ENCODE results near the gene LDB2. TPM values are rescaled to one million over a fixed set of nuclear protein-coding genes. Genes with fewer than 3 reads are reported as not detected.

LDB2 gene
- total RNA-seq, 1 donor from 2014 or later = not detected

- intact Hi-C loops (cut with micrococcal nuclease) = no loop called here
Observed at GRCh38 chr4:16607241-16608066, 291.0 kb downstream of the LDB2 start.

DNA sequence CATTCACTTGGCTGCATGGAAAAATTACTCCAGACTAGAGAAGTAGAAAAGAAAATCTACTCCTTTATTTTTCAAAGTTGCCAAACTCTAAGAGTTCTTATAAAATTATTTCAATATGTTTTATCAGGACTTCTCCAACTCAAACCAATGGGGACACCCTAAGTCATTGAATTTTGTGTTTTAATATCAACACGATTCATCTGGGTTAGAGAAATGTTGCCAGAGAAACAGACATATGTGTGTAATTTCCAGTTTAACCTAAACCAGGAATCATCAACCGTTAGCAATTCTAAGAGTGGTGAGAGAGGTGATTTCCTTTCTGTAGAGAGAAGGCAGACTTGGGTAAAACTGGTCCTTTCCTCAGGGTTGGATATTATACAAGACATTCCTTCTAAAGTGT lies 291.8 kb downstream of the LDB2 start:
- intact Hi-C loops (cut with micrococcal nuclease) = no loop called here

DNA sequence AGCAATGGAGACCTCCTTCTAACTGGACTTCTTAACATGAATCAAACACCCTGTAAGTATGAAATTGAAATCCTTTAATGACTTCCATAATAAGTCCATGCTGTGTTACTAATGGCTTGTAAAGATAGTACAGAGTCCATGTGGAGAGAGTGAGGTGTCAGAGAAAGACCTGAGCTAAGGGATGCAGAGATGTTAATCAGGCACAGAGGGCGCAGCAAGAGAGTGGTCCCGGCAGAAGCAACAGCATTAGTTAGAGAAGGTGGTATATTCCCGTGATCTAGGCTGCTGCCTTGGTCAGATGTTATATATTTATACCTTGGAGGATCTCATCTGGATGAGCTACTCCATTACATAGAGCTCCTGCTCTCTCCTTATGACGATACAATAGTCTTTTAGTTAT lies 295.3 kb downstream of the LDB2 start:
- intact Hi-C loops (cut with micrococcal nuclease) = no loop called here

DNA sequence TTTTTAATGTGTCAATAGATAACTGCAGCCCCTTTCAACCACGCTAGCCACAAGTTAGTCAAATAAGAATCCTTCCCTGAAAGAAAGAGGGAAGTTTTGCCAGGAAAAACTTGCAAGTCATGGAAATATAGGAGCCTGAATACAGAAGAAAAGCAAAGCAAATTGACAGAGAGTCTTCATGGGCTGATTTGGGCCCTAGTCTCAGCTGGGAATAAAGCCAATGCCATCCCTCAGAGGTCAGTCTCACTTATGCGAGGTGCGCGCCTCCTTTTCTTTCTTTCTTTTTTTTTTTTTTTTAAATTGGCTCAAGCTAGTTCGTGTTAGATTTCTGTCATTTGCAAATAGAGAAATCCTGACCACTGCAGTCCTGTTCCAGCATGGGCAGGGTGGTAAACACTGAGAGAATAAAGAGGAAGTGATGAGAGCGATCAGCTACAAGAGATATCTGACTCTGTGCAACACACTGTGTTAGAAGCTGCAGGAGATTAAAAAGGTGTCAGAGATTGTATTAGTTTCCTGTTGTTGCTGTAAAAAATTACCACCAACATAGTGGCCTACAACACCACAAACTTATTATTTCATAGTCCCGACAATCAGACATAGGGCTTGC lies 299.7 kb downstream of the LDB2 start:
- intact Hi-C loops (cut with micrococcal nuclease) = no loop called here

GRCh38 chr4:16597845-16598596 lies 300.4 kb downstream of the LDB2 start:
- intact Hi-C loops (cut with micrococcal nuclease) = no loop called here

DNA sequence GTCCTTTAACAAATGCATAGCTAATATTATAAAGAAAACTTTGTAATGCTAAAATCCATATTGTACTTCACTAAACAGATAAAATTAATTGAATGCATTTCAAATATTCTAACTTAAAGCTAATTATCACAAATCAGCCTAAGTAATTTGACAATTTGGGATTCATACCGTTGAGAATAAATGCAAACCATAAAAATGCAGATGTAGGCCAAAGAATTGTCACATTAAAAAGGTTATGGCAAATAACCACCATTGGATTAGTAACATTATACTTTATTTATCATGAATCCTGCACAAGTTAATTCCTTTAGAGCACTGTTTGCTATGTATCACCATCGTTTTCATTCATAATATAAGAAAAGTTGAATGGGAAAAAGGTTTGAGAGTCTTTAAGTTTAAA lies 301.0 kb downstream of the LDB2 start:
- intact Hi-C loops (cut with micrococcal nuclease) = no loop called here

DNA sequence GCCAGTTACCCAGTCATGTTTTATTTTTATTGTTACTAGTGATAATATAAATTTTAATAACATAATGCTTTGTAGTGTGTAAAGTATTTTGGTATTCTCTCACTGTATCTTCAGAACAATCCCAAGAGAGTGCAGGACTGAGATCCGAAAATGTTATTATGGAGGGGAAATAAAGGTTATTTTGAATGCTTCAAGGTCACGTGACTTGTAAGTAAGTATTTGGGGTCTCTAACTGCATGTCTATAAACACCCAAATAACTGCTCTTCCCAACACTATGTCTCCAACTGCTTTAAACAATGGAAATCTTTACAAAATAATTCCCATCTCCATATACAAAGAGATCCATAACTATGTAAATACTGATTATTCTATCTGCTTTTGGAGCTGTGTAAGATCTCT lies 302.2 kb downstream of the LDB2 start:
- intact Hi-C loops (cut with micrococcal nuclease) = no loop called here

DNA sequence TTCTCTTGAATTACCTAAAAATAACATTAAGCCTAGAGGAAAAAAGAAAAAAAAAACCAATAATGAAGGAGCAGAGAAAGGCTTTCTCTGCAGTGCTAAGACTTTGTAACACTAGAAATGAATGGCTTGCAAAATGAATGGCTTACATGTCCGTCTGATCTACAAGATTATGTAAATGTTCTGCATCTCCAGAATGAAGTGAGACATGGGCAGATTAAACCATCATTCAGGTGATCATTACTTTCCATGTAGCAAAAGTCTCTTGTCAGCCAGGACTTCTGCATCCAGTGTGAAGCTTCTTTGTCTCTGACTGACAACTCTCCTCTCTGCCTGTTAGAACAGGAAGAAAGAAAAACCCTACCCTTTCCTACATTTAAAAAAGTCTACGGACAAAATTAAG lies 304.3 kb downstream of the LDB2 start:
- intact Hi-C loops (cut with micrococcal nuclease) = no loop called here

DNA sequence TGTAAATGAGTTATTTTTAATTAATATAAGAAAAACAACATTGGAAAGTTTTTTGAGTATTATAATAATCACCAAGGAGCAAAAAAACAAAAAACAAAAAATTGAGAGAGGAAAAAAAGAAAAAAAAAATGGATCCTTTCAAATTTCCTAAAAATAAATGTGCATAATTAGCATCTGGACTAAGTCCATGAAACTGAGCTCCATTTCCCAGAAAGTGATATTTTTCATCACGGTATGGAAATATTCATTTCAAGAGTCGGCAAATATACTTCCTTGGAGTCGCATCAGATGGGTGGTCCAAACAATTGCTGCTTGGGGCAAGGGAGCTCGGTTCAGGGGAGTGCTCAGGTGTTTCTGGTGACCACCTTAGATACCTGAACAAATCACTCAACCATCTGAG lies 305.1 kb downstream of the LDB2 start:
- intact Hi-C loops (cut with micrococcal nuclease) = no loop called here

- intact Hi-C loops (cut with micrococcal nuclease) = no loop called here
Observed at GRCh38 chr4:16591272-16591826, 307.1 kb downstream of the LDB2 start.

DNA sequence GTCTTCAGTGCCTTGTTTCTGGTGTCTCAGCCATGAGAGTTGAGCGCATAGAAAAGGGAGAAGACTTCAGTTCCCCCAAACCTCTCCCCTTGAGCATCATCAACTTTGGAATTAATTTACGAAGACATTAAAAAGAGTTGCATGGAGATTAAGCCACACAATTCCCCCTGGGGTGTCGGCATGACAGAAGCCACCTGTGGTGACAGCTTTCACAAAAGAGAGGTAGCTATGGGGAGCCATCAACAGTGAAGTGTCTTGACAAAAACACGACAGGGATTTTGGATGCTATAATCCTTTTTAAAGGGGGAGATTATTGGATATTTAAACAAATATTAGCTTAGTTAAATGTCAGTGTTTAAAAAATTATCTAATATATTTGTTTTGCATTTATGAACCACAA lies 307.6 kb downstream of the LDB2 start:
- intact Hi-C loops (cut with micrococcal nuclease) = no loop called here

DNA sequence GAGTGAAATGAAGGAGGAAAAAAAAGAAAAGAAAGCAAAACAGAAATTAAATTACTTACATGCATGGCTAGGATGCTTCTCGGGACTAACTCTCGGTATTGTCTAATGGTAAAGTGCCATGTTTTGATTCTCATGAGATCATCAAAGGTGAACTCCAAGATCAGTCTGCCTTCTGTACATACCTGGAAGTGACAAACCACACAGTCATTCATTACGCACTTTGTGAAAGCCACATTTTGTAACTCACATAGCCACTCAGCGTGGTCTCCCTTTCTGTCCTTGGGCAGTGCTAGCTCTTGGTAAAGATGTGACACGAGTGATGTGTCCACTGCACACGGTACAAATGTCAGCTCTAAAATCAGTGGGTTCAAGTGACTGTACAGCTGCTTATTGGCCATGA lies 309.8 kb downstream of the LDB2 start:
- intact Hi-C loops (cut with micrococcal nuclease) = no loop called here

DNA sequence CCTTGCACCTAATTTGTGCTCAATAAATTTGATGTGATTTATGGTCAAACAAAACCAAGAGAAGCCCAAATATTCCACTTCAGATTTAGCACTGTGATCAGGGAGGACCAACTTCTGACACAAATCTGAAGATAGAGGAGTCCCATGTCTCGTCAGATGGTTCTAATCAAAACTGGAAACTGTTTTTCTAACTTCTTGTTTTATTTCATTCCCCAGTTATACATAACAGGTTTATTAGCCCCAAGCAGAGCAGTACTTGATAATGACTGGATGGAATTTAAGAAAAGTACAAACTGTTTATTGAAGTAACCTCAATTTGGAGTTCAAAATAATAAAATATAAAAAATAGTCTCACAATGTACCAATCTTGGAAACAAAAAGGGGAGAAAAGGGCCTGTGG lies 310.3 kb downstream of the LDB2 start:
- intact Hi-C loops (cut with micrococcal nuclease) = no loop called here

DNA sequence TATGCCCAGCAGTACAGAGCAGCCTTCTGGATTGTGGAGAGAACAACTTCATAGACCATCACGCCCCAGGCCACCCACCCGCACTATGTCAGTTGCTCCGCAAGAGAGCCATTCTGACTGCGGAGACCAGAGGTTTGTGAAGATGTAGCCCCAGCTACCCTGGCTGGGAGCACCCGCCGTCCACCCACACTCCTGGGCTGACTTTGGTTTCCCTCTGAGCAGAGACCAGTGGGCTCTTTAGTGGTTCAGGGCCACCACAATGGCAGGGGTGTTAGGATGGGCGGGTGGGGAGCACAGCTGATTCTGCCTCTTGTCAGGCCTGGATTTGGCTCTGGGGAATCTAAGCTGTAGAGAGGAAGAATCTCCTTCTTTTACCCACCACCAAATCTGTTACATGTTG lies 313.4 kb downstream of the LDB2 start:
- intact Hi-C loops (cut with micrococcal nuclease) = no loop called here

DNA sequence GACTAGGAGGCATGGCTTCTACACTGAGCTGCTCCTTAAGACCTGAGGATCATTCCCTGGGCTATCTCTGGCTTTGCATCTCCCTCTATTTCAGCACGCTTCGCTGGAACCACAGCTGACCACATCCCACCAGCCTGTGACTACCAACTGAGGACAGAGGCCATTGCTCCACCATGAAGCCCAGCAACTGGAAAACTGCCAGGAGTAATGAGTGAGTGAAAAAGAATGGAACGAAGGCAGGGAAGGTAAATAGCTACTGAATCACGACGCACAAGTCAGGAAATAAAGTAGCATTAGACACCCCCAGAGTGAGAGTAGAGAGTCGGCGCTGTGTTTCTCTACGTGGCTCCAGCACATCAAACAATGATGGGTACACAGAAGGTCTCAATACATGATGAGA lies 314.7 kb downstream of the LDB2 start:
- intact Hi-C loops (cut with micrococcal nuclease) = no loop called here

DNA sequence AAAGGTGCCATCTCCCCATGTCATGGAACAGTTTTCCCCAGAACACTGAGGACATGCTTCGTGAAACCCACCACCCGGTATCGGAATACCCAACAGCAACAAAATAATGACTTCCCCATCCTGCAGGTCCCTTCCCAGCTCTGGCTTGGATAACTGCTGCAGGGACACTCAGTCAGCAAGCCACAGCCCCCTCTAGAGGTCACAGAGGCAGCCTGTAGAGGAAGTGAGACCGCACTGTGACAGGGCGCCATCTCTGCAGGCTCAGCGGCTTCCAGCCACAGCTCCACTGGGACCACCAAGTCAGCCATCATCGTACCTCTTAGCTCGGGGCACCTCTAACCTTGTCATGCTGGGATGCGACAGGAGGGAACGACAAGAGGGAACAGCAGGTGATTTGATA lies 315.9 kb downstream of the LDB2 start:
- intact Hi-C loops (cut with micrococcal nuclease) = no loop called here

- intact Hi-C loops (cut with micrococcal nuclease) = no loop called here
Observed at GRCh38 chr4:16582036-16582435, 316.4 kb downstream of the LDB2 start.

- intact Hi-C loops (cut with micrococcal nuclease) = no loop called here
Observed at GRCh38 chr4:16581117-16581516, 317.3 kb downstream of the LDB2 start.

GRCh38 chr4:16580514-16580913 lies 317.9 kb downstream of the LDB2 start:
- intact Hi-C loops (cut with micrococcal nuclease) = no loop called here

GRCh38 chr4:16579866-16580265 lies 318.6 kb downstream of the LDB2 start:
- intact Hi-C loops (cut with micrococcal nuclease) = no loop called here

DNA sequence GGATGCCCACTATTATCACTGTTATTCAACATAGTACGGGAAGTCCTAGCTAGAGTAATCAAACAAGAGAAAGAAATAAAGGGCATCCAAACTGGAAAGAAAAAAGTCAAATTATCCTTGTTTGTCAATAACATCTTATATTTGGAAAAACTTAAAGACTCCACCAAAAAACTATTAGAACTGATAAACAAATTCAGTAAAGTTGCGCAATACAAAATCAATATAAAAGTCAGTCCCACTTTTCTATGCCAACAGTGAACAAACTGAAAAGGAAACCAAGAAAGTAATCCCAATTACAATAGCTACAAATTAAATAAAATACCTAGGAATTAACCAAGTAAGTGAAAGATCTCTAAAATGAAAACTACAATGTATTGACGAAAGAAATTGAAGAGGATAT lies 321.3 kb downstream of the LDB2 start:
- intact Hi-C loops (cut with micrococcal nuclease) = no loop called here

GRCh38 chr4:16574981-16575380 lies 323.5 kb downstream of the LDB2 start:
- intact Hi-C loops (cut with micrococcal nuclease) = no loop called here

All from T-helper 1 cell treated with Interleukin-12 subunit alpha and Interleukin-12 subunit beta and Interleukin-4 antibody, amounts not matched to agents 30 ng/mL and 1 ng/mL, for 36 hours (primary cell).